ENCODE results near the gene DLL1.

The DLL1 gene

GRCh38 chr6:170281331-170282292 lies 9.3 kb downstream of the DLL1 start:
- no peak for DNase-seq (ENCODE audit: low spot score)

- no peak for DNase-seq (ENCODE audit: low spot score)
These were observed 10.2 kb downstream of the DLL1 start for GRCh38 chr6:170280689-170281045.

GRCh38 chr6:170279977-170280688 lies 10.7 kb downstream of the DLL1 start:
- peak; percentile 92 for DNase-seq (ENCODE audit: low spot score)

GRCh38 chr6:170279426-170279825 lies 11.5 kb downstream of the DLL1 start:
- no peak for DNase-seq (ENCODE audit: low spot score)

DNA sequence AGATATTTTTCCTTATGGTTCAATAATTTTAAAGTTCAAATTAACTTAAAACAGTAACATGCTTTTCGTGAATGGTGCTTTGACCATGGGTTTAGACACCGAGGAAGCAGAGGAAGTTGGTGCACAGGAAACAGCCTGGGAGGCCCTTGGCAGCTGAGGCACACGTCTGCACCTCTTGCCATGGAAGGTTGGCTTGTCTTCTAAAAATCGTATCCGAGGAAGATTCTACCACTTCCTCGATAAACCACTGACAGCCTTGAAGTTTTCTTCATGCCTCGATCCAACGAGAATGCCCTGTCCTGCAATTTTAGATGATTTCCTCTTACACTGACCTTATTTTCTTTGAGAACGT lies 12.2 kb downstream of the DLL1 start:
- no peak for DNase-seq (ENCODE audit: low spot score)

DNA sequence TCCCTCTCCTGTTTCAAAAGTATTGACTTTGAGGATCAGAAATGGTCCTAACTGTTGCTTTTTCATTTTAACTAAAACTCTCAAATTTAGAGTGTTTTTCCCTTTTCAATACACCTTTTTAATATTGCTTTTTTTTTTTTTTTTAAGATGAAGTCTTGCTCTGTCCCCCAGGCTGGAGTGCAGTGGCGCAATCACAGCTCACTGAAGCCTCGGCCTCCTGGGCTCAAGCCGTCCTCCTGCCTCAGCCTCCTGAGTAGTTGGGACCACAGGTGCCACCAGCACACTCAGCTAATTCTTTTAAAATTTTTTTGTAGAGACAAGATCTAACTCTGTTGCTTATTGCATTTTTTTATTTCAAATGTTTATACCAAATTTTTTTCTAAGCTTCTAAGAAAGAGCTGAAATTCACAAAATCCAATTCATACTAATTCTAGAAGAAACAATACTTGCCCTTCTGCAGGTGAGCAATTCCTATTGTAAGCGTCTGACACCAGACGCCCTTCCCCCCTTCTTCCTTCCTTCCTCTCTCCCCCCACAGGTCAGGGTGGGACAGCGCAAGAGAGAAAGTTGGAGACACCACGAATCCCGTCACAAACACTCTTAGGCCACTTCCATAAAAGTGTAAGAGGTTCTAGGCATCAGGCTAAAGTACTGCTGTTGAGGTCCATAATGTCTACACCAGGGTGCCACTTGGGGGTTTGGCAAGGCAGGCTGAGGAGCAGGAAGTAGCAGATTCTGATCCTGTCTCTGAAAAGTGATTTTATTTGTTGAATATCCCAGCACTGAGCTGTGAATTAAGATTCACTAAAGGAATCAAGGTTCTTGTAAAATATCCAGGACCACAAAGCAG lies 12.8 kb downstream of the DLL1 start:
- no peak for DNase-seq (ENCODE audit: low spot score)

DNA sequence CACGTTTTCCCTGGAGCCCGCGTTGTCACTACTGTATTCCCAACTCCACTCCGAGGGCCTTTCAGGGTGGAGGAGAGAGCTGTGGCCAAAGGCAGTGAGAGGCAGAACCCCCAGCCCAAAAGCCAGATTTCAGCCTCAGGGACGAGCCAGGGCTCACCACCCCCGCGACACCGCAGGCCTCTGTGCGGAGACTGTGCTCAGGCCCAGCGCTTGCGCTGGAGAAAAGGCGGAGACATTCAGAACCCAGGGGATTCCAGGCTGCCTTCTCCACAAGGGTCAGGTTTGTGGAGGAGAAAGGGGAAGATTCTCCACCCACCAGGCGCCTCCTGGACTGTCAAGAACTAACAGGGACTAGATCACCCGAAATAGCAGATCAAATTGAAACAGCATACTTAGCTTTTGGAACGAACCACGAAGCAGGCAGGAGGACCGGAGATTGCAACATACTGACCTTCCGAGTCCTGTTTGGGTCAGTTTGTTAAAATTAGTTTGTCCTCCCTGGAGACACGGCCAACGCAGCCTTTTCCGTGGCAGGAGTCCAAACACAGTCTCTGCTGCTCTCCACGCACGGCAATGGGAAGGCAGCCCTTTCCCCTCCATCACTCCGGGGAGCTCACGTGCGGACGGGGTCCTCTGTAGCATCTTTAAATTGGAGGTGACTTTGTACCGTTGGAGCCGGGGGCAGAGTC lies 14.4 kb downstream of the DLL1 start:
- DNase-seq (ENCODE audit: low spot score), result peak; percentile 67

GRCh38 chr6:170274713-170275560 lies 15.9 kb downstream of the DLL1 start:
- DNase-seq (ENCODE audit: low spot score), result no peak

DNA sequence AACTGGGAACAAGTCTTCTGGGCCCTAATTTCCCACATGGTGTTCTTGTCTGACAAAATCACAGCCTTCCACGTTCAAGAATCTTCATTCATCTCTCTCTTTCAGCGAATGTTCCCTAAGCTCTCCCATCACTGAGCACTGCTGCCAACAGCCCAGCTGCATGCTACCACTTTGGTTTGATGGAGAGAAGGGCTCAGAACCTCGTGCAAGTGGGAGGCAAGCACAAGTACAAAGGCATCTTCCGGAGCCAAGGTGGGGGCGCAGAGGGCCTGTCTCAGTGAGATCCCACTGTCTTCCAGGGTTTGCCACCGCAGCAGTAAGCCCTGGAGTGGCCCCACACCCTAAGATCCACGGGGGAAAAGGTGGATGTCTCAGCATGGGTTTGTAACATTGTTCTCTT lies 17.2 kb downstream of the DLL1 start:
- no peak for DNase-seq (ENCODE audit: low spot score)

GRCh38 chr6:170273191-170273590 lies 17.7 kb downstream of the DLL1 start:
- no peak for DNase-seq (ENCODE audit: low spot score)

- no peak for DNase-seq (ENCODE audit: low spot score)
These were observed 18.4 kb downstream of the DLL1 start for GRCh38 chr6:170272341-170273065.

GRCh38 chr6:170271771-170272314 lies 19.0 kb downstream of the DLL1 start:
- DNase-seq (ENCODE audit: low spot score), result no peak

DNA sequence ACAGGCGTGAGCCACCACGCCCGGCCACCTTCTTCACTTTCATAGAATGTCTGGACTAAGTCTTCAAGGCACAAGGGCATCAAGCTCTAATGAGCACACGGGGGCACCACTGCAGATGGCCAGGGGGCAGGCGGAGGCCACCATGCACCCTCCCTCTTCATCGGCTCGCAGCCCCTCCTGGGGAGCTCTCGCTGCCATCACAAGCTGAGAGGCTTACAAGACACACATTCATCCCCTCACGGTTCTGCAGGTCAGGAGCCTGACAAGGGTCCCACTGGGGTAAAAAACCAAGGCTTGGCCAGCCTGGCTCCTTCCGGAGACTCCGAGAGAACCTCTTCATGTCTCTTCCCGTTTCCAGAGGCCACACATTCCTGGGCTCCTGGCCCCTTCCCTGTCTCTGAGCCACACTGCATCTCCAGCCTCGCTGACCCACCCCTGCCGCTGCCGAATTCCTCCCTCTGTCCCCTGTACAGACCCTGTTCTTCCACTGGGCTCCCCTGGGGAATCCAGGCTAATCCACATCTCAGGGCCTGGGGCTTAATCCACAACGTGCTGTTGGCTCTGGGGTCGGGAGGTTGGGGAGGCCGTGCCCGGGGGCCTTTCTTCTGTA lies 19.8 kb downstream of the DLL1 start:
- no peak for DNase-seq (ENCODE audit: low spot score)

DNA sequence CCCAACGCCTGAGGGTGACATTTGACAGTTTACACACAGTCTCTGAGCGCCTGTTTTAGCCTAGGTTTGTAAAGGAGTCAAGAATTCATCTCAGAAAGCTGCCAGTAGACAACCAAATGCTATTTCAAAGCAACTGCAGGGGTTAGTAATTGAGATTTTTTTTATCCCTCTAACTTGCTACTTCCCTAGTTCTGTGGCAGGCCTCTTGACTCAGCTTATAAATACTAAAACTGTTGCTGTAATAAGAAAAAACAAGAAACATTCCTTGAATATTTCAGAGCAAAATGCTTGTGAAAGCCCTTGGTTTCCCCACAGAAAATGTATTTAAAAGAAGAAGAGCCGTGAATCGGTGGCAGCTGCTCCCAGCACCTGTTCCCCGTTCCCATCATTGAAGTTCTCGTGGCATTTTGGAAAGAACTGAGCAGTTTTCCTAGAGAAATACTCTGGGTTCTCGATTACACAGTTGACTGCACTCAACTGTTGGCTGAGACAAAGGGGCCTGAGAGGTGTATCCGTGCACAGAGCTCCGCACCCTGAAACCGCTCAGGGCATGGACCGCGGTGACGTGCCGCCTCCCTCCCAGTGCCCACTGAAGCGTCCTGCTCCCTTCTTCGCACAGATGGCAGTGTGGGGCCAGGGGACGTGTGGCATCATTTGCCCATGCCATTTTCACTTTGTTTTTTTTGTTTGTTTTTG lies 20.9 kb downstream of the DLL1 start:
- DNase-seq (ENCODE audit: low spot score), result no peak

GRCh38 chr6:170269151-170269845 lies 21.6 kb downstream of the DLL1 start:
- DNase-seq (ENCODE audit: low spot score), result no peak

DNA sequence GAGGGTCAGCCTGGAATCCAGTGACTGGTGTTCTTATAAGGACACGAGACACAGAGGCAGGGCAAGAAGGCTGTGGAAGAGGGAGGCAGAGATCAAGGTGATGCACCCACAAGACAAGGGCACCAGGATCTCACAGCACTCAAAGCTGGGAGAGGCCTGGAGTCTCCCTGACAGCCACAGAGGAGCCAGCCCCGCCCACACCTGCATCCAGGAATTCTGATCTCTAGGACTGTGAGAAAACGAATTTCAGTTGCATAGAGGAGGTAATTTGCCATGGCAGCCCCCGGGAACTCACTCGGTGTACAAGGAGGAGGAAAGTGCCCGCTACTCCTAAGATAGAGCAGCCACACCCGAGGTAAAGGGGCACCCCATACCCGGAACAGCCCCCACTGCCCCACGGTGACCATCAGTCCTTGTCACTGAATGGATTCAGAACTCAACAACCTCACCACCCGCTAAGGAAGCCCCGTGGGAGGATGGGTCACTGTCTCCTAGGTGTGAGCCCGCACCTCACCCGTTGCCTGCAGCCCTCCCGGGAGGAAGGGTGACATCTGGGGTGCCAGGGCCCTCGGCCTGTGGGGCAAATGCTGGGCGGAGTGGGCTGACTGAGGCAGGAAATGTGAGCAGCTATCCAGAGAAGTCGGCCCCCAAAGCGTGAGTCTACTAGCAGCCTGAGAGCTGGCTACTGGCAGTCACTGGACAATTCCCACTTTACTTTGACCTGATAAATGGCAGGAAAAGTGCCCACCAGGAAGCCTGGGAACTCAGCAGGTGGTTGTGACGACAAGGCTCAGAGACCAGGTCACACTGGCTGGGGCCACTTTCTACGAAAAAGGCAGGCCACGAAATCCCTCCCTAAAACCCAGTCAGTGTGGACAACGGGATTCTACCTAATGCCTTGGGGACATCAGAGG lies 22.4 kb downstream of the DLL1 start:
- DNase-seq (ENCODE audit: low spot score), result no peak

GRCh38 chr6:170267688-170268087 lies 23.2 kb downstream of the DLL1 start:
- DNase-seq (ENCODE audit: low spot score), result no peak
